ENCODE results near the gene DNAJC1.

DNAJC1 gene

DNA sequence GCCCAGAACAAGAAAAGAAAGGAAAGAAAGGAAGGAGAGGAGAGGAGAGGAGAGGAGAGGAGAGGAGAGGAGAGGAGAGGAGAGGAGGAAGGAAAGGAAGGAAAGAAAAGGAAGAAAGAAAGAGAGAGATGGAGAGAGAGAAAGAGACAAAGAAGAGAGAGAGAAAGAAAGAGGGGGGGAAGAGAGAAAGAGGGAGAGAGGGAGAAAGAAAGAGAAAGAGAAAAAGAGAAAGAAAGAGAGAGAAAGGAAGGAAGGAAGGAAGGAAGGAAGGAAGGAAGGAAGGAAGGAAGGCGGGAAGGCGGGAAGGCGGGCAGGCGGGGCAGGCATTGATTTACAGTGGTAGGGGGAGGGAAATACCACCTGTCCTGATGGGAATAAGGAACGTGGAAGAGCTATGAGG, 92.7 kb downstream of the DNAJC1 start:
- Histone ChIP-seq H2BK15ac (ENCODE audit: low read depth, poor library complexity, severe bottlenecking) (no peak overlapping the region), H3K14ac (ENCODE audit: low read length in 2 of 2) (no peak overlapping the region), H4K91ac (ENCODE audit: low read length) (no peak overlapping the region), H3K79me1 (replicated peaks; ENCODE audit: low read length, poor library complexity, severe bottlenecking) (no peaks in the 10 kb centered on the region), H2BK120ac (ENCODE audit: low read depth, low read length) (no peak overlapping the region), H3K9ac (ENCODE audit: low read length) (no peak overlapping the region), H2BK12ac (ENCODE audit: low read length in 2 of 2) (no peak overlapping the region), H3K27me3 (ENCODE audit: control insufficient read depth in 1 of 2, insufficient read depth in 1 of 2, low read length in 2 of 2) (no peaks in the 10 kb centered on the region), H3K4me2 (ENCODE audit: low read length, poor library complexity, severe bottlenecking) (no peak overlapping the region), H3K9me3 (ENCODE audit: control insufficient read depth, low read length) (no peaks in the 10 kb centered on the region), H3K27ac (ENCODE audit: low read length, poor library complexity, severe bottlenecking) (no peak overlapping the region), H3K36me3 (ENCODE audit: control insufficient read depth in 1 of 2, insufficient read depth in 2 of 2, low read depth in 1 of 2, low read length in 2 of 2) (no peaks in the 10 kb centered on the region), H4K8ac (ENCODE audit: low read length) (no peak overlapping the region), H3K4me1 (ENCODE audit: control insufficient read depth, insufficient read depth, low read depth, low read length) (no peaks in the 10 kb centered on the region), H3K23ac (ENCODE audit: low read length in 2 of 2) (no peak overlapping the region), H2AFZ (ENCODE audit: low read depth, low read length) (no peak overlapping the region), H3K4ac (ENCODE audit: low read depth in 1 of 2, low read length in 2 of 2) (no peak overlapping the region), H2AK5ac (ENCODE audit: low read length, severe bottlenecking) (no peak overlapping the region), H3K4me3 (ENCODE audit: insufficient read depth in 1 of 2, low read depth in 1 of 2, low read length in 2 of 2) (no peak overlapping the region), H3K18ac (ENCODE audit: low read depth in 1 of 2, low read length in 2 of 2) (no peak overlapping the region), H2BK5ac (ENCODE audit: low read depth, low read length, poor library complexity, severe bottlenecking) (no peak overlapping the region)
- WGBS: 100% methylated on average over 4 of the region's 5 CpGs
- no peak for DNase-seq

DNA sequence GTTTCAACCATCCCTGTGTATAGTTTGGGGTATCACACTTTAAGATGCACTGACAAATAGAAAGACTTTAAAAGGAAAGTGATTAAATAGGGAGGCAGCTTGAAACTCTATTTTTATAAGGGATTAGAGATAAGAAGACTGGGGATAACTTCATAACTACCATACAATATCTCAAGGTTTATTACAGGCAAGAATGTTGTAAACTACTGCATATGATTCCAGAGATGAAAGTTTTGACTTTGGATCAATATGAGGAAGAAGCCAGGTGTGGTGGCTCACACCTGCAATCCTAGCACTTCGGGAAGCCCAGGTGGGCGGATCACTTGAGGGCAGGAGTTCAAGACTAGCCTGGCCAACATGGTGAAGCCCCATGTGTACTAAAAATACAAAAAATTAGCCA, 96.1 kb downstream of the DNAJC1 start:
- Histone ChIP-seq H3K4ac (ENCODE audit: low read depth in 1 of 2, low read length in 2 of 2) (no peak overlapping the region), H3K4me2 (ENCODE audit: low read length, poor library complexity, severe bottlenecking) (no peak overlapping the region), H3K18ac (ENCODE audit: low read depth in 1 of 2, low read length in 2 of 2) (no peak overlapping the region), H2BK12ac (ENCODE audit: low read length in 2 of 2) (no peak overlapping the region), H3K9ac (ENCODE audit: low read length) (no peak overlapping the region), H3K79me1 (replicated peaks; ENCODE audit: low read length, poor library complexity, severe bottlenecking) (no peaks in the 10 kb centered on the region), H4K91ac (ENCODE audit: low read length) (no peak overlapping the region), H2BK120ac (ENCODE audit: low read depth, low read length) (no peak overlapping the region), H2BK5ac (ENCODE audit: low read depth, low read length, poor library complexity, severe bottlenecking) (no peak overlapping the region), H2AFZ (ENCODE audit: low read depth, low read length) (no peak overlapping the region), H3K9me3 (ENCODE audit: control insufficient read depth, low read length) (no peaks in the 10 kb centered on the region), H4K8ac (ENCODE audit: low read length) (no peak overlapping the region), H3K14ac (ENCODE audit: low read length in 2 of 2) (no peak overlapping the region), H3K27me3 (ENCODE audit: control insufficient read depth in 1 of 2, insufficient read depth in 1 of 2, low read length in 2 of 2) (no peaks in the 10 kb centered on the region), H3K27ac (ENCODE audit: low read length, poor library complexity, severe bottlenecking) (no peak overlapping the region), H3K36me3 (ENCODE audit: control insufficient read depth in 1 of 2, insufficient read depth in 2 of 2, low read depth in 1 of 2, low read length in 2 of 2) (peaks cover 0 to 9% of the 10 kb centered on the region in 2 experiments), H2AK5ac (ENCODE audit: low read length, severe bottlenecking) (no peak overlapping the region), H3K4me1 (ENCODE audit: control insufficient read depth, insufficient read depth, low read depth, low read length) (no peaks in the 10 kb centered on the region), H2BK15ac (ENCODE audit: low read depth, poor library complexity, severe bottlenecking) (no peak overlapping the region), H3K4me3 (ENCODE audit: insufficient read depth in 1 of 2, low read depth in 1 of 2, low read length in 2 of 2) (no peak overlapping the region), H3K23ac (ENCODE audit: low read length in 2 of 2) (no peak overlapping the region)
- DNase-seq: no peak
- 95% methylated on average over 2 of the region's 2 CpGs for WGBS

DNA sequence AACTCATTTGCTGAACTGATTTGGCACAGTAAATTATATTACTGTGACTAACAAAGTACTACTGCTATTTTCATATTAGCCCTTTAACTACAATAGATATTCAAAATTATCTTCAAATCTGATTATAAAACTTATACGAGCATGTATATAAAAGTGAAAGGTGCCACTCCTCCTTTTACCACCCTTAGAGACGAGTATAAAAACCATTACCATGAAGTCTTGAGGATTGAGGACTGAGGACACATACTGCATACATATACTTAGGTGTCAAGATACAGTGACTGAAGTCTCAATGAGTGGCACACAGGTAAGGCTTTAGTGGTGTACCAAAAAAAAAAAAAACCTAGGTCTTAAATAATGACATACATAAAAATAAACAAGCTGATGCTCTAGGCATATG, 98.6 kb downstream of the DNAJC1 start:
- no peak for DNase-seq
- Histone ChIP-seq H3K4ac (ENCODE audit: low read depth in 1 of 2, low read length in 2 of 2) (no peak overlapping the region), H3K36me3 (ENCODE audit: control insufficient read depth in 1 of 2, insufficient read depth in 2 of 2, low read depth in 1 of 2, low read length in 2 of 2) (peaks cover 0 to 9% of the 10 kb centered on the region in 2 experiments), H3K27ac (ENCODE audit: low read length, poor library complexity, severe bottlenecking) (no peak overlapping the region), H3K23ac (ENCODE audit: low read length in 2 of 2) (no peak overlapping the region), H3K18ac (ENCODE audit: low read depth in 1 of 2, low read length in 2 of 2) (no peak overlapping the region), H2AK5ac (ENCODE audit: low read length, severe bottlenecking) (no peak overlapping the region), H3K79me1 (replicated peaks; ENCODE audit: low read length, poor library complexity, severe bottlenecking) (no peaks in the 10 kb centered on the region), H3K9me3 (ENCODE audit: control insufficient read depth, low read length) (no peaks in the 10 kb centered on the region), H2AFZ (ENCODE audit: low read depth, low read length) (no peak overlapping the region), H2BK120ac (ENCODE audit: low read depth, low read length) (no peak overlapping the region), H4K8ac (ENCODE audit: low read length) (no peak overlapping the region), H3K14ac (ENCODE audit: low read length in 2 of 2) (no peak overlapping the region), H3K4me2 (ENCODE audit: low read length, poor library complexity, severe bottlenecking) (no peak overlapping the region), H2BK15ac (ENCODE audit: low read depth, poor library complexity, severe bottlenecking) (no peak overlapping the region), H2BK5ac (ENCODE audit: low read depth, low read length, poor library complexity, severe bottlenecking) (no peak overlapping the region), H2BK12ac (ENCODE audit: low read length in 2 of 2) (no peak overlapping the region), H4K91ac (ENCODE audit: low read length) (no peak overlapping the region), H3K27me3 (ENCODE audit: control insufficient read depth in 1 of 2, insufficient read depth in 1 of 2, low read length in 2 of 2) (no peaks in the 10 kb centered on the region), H3K4me1 (ENCODE audit: control insufficient read depth, insufficient read depth, low read depth, low read length) (no peaks in the 10 kb centered on the region), H3K4me3 (ENCODE audit: insufficient read depth in 1 of 2, low read depth in 1 of 2, low read length in 2 of 2) (no peak overlapping the region), H3K9ac (ENCODE audit: low read length) (no peak overlapping the region)
- WGBS: no CpG with 5 or more reads among the region's 2 CpGs

DNA sequence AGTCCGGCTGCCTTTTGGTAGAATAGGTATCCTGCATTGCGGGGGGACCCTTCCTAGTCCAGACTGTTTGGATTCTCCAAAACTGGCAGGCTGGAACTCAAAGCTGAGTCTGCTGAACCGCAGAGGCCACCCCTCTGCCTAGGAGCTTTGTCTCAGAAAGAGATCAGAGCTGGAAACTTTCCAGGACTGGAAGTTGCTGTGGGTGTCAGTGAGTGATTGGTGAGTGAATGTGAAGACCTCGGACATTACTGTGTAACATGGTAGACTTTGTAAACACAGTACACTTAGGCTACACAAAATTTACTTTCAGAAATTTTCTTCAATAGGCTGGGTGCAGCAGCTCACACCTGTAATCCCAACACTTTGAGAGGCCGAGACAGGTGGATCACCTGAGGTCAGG, 103.8 kb downstream of the DNAJC1 start:
- Histone ChIP-seq H3K4me1 (ENCODE audit: control insufficient read depth, insufficient read depth, low read depth, low read length) (no peaks in the 10 kb centered on the region), H3K4me2 (ENCODE audit: low read length, poor library complexity, severe bottlenecking) (no peak overlapping the region), H3K27ac (ENCODE audit: low read length, poor library complexity, severe bottlenecking) (no peak overlapping the region), H3K36me3 (ENCODE audit: control insufficient read depth in 1 of 2, insufficient read depth in 2 of 2, low read depth in 1 of 2, low read length in 2 of 2) (peaks cover 9 to 14% of the 10 kb centered on the region in 2 experiments), H3K9me3 (ENCODE audit: control insufficient read depth, low read length) (peaks cover 11% of the 10 kb centered on the region), H3K9ac (ENCODE audit: low read length) (no peak overlapping the region), H2BK120ac (ENCODE audit: low read depth, low read length) (no peak overlapping the region), H2AK5ac (ENCODE audit: low read length, severe bottlenecking) (no peak overlapping the region), H3K4ac (ENCODE audit: low read depth in 1 of 2, low read length in 2 of 2) (no peak overlapping the region), H3K79me1 (replicated peaks; ENCODE audit: low read length, poor library complexity, severe bottlenecking) (peaks cover 5% of the 10 kb centered on the region), H2BK5ac (ENCODE audit: low read depth, low read length, poor library complexity, severe bottlenecking) (no peak overlapping the region), H3K4me3 (ENCODE audit: insufficient read depth in 1 of 2, low read depth in 1 of 2, low read length in 2 of 2) (no peak overlapping the region), H2BK15ac (ENCODE audit: low read depth, poor library complexity, severe bottlenecking) (no peak overlapping the region), H3K23ac (ENCODE audit: low read length in 2 of 2) (no peak overlapping the region), H2BK12ac (ENCODE audit: low read length in 2 of 2) (no peak overlapping the region), H4K8ac (ENCODE audit: low read length) (no peak overlapping the region), H3K27me3 (ENCODE audit: control insufficient read depth in 1 of 2, insufficient read depth in 1 of 2, low read length in 2 of 2) (no peaks in the 10 kb centered on the region), H2AFZ (ENCODE audit: low read depth, low read length) (no peak overlapping the region), H4K91ac (ENCODE audit: low read length) (no peak overlapping the region), H3K14ac (ENCODE audit: low read length in 2 of 2) (no peak overlapping the region), H3K18ac (ENCODE audit: low read depth in 1 of 2, low read length in 2 of 2) (no peak overlapping the region)
- DNase-seq: no peak
- 98% methylated on average over 5 of the region's 5 CpGs for WGBS
